PC-3 (cell line): ENCODE data around the gene ASPN. TPM values are rescaled to one million over a fixed set of nuclear protein-coding genes. Genes with fewer than 3 reads are reported as not detected.
A peak's percentile ranks its signal among the peaks of the same experiment; 100 is the strongest.

Experiments
- ATAC-seq: fragments of 200-7000 bp; cut with Tn5 transposase; 2 replicates; pipeline ENCODE4 v1.9.1; 2020; ENCODE audit warnings: mild to moderate bottlenecking, moderate library complexity
- BruUV-seq: library from RNA; stranded (reverse); fragments of 400-500 nt; replicated peaks from 2 replicates; lab custom pipeline; 2021; lab: Mats Ljungman, UMichigan
- CTCF ChIA-PET: fragments of 300-600 bp; sonication (Branson Sonifier 250); formaldehyde crosslinking; loops from one replicate; lab custom pipeline; 2022; ENCODE audit warnings: antibody characterized with exemption; lab: Charles Lee
- POLR2A ChIA-PET: fragments of 300-600 bp; sonication (Branson Sonifier 250); formaldehyde crosslinking; loops from one replicate; lab custom pipeline; 2022; ENCODE audit warnings: antibody characterized with exemption; ENCODE audit not compliant: unreplicated experiment; lab: Charles Lee
- DNase-seq: peaks from one replicate; pipeline ENCODE4 v3.0.0-alpha.2; 2015
- H2AFZ ChIP-seq: fragments of 300-600 bp; sonication (generic); 2 replicates; pipeline ENCODE4 v1.6.0; 2016; ENCODE audit warnings: antibody characterized with exemption, low read length
- H3F3A ChIP-seq: fragments of 300-600 bp; sonication (generic); one replicate; pipeline ENCODE4 v1.6.0; 2017; ENCODE audit warnings: antibody characterized with exemption, low read length, control low read depth, mild to moderate bottlenecking; ENCODE audit not compliant: unreplicated experiment
- H3K27ac ChIP-seq: fragments of 300-600 bp; sonication (generic); 2 replicates; pipeline ENCODE4 v1.5.1; 2016; ENCODE audit warnings: mild to moderate bottlenecking, low read length
- H3K27me3 ChIP-seq: fragments of 300-600 bp; sonication (generic); 2 replicates; pipeline ENCODE4 v1.6.1; 2016; ENCODE audit warnings: low read length, mixed read lengths
- H3K36me3 ChIP-seq: fragments of 300-600 bp; sonication (generic); 2 replicates; pipeline ENCODE4 v1.6.1; 2016; ENCODE audit warnings: low read depth, mixed run types, low read length, mixed read lengths
- H3K4me1 ChIP-seq: fragments of 300-600 bp; sonication (generic); 2 replicates; pipeline ENCODE4 v1.5.1; 2016; ENCODE audit warnings: low read length; ENCODE audit not compliant: insufficient read depth
- H3K4me2 ChIP-seq: fragments of 300-600 bp; sonication (generic); 2 replicates; pipeline ENCODE4 v1.6.0; 2016; ENCODE audit warnings: low read length
- H3K4me3 ChIP-seq: fragments of 300-600 bp; sonication (generic); 2 replicates; pipeline ENCODE4 v1.5.1; 2016; ENCODE audit warnings: mild to moderate bottlenecking, low read length, mixed read lengths
- H3K79me2 ChIP-seq: fragments of 300-600 bp; sonication (generic); 2 replicates; pipeline ENCODE4 v1.6.1; 2017; ENCODE audit warnings: low read length, mixed read lengths
- H3K9ac ChIP-seq: fragments of 300-600 bp; sonication (generic); 2 replicates; pipeline ENCODE4 v1.6.0; 2016; ENCODE audit warnings: mild to moderate bottlenecking, low read length
- H3K9me2 ChIP-seq: fragments of 300-600 bp; sonication (generic); replicated peaks from 2 replicates; pipeline ENCODE4 v1.6.1; 2016; ENCODE audit warnings: mixed run types, low read length, mixed read lengths
- H3K9me3 ChIP-seq: fragments of 300-600 bp; sonication (generic); 2 replicates; pipeline ENCODE4 v1.6.1; 2016; ENCODE audit warnings: low read length, mixed read lengths
- H4K20me1 ChIP-seq: fragments of 300-600 bp; sonication (generic); 2 replicates; pipeline ENCODE4 v1.6.1; 2016; ENCODE audit warnings: low read length, mixed read lengths
- EZH2 ChIP-seq: fragments of 300-600 bp; sonication (generic); IDR thresholded peaks from one replicate; pipeline ENCODE4 v1.6.1; 2017; ENCODE audit warnings: antibody characterized with exemption, mild to moderate bottlenecking, low read length; ENCODE audit not compliant: unreplicated experiment
- EZH2phosphoT487 ChIP-seq: fragments of 300-600 bp; sonication (generic); IDR thresholded peaks from 2 replicates; pipeline ENCODE4 v1.6.1; 2018; ENCODE audit warnings: mild to moderate bottlenecking, antibody characterized with exemption, low read length, borderline replicate concordance
- intact Hi-C: fragments of 100-400 bp; cut with micrococcal nuclease; formaldehyde crosslinking; loops from 2 replicates; pipeline ENCODE4 v1.9.0; 2023
- total RNA-seq: library from RNA; depleted of rRNA; stranded (reverse); fragments of >200 nt; gene quantifications from 2 replicates; pipeline ENCODE4 v1.2.3, GENCODE V29; 2014
- TF ChIP-seq, protein P1 (sequence below): fragments of 300-600 bp; sonication (generic); conservative IDR thresholded peaks from 2 replicates; pipeline ENCODE4 v1.5.1; 2017; ENCODE audit warnings: antibody characterized with exemption, low read depth, mild to moderate bottlenecking, low read length

Gene ASPN
- total RNA-seq, 1 experiment from 2014 or later: not detected

GRCh38 chr9:92438900-92439526, 43.3 kb downstream of the ASPN start:
- Histone ChIP-seq H3K9ac (no peak overlapping the region), H3F3A (no peaks in the 10 kb centered on the region), H3K27ac (no peak overlapping the region), H3K4me3 (no peak overlapping the region), H3K36me3 (no peaks in the 10 kb centered on the region), H2AFZ (no peak overlapping the region), H4K20me1 (no peaks in the 10 kb centered on the region), H3K4me1 (peaks cover 8% of the 10 kb centered on the region), H3K9me3 (no peaks in the 10 kb centered on the region), H3K9me2 (no peaks in the 10 kb centered on the region), H3K27me3 (no peaks in the 10 kb centered on the region), H3K79me2 (no peaks in the 10 kb centered on the region), H3K4me2 (no peak overlapping the region)
- peak; percentile 24 for DNase-seq
- POLR2A ChIA-PET: interaction anchor here (0.7 kb wide), 1 partner anchor 16 kb away, joined by 3 read pairs; no protein-coding TSS in a partner anchor
- CTCF ChIA-PET: interaction anchor here (1.1 to 1.3 kb wide), 2 partner anchors 96 to 111 kb away, joined by 6 to 10 read pairs; no protein-coding TSS in a partner anchor
- no peak for TF ChIP-seq EZH2
- TF ChIP-seq, protein P1, sequence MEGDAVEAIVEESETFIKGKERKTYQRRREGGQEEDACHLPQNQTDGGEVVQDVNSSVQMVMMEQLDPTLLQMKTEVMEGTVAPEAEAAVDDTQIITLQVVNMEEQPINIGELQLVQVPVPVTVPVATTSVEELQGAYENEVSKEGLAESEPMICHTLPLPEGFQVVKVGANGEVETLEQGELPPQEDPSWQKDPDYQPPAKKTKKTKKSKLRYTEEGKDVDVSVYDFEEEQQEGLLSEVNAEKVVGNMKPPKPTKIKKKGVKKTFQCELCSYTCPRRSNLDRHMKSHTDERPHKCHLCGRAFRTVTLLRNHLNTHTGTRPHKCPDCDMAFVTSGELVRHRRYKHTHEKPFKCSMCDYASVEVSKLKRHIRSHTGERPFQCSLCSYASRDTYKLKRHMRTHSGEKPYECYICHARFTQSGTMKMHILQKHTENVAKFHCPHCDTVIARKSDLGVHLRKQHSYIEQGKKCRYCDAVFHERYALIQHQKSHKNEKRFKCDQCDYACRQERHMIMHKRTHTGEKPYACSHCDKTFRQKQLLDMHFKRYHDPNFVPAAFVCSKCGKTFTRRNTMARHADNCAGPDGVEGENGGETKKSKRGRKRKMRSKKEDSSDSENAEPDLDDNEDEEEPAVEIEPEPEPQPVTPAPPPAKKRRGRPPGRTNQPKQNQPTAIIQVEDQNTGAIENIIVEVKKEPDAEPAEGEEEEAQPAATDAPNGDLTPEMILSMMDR: 0 out of 2 replicates have a peak, but pooled peaks have one; percentile 16
- no peak for ATAC-seq
- intact Hi-C loops: loop anchor here (2.0 to 5.0 kb wide), 2 partner anchors 112 to 196 kb away; partner anchors contain the start of genes CENPP and NOL8
- no TSS peak for BruUV-seq

GRCh38 chr9:92435263-92435662, 47.0 kb downstream of the ASPN start:
- no peaks in the 10 kb centered on the region for H3K9me3 ChIP-seq
- no peak overlapping the region for H2AFZ ChIP-seq
- no peaks in the 10 kb centered on the region for H4K20me1 ChIP-seq
- TF ChIP-seq, protein P1: no peak
- no peak for TF ChIP-seq EZH2
- no peak for TF ChIP-seq EZH2phosphoT487
- no peaks in the 10 kb centered on the region for H3K27me3 ChIP-seq
- ChIA-PET CTCF (no interaction called here), POLR2A (no interaction called here)
- H3K9ac ChIP-seq: no peak overlapping the region
- no peaks in the 10 kb centered on the region for H3K79me2 ChIP-seq
- H3F3A ChIP-seq: no peaks in the 10 kb centered on the region
- no peak overlapping the region for H3K4me2 ChIP-seq
- no TSS peak for BruUV-seq
- no peaks in the 10 kb centered on the region for H3K9me2 ChIP-seq
- no peak for DNase-seq
- peaks cover 8% of the 10 kb centered on the region for H3K4me1 ChIP-seq
- ATAC-seq: no peak
- no peak overlapping the region for H3K27ac ChIP-seq
- H3K36me3 ChIP-seq: no peaks in the 10 kb centered on the region
- intact Hi-C loops: loop anchor here (5.0 kb wide), 1 partner anchor 108 kb away; the partner anchor contains the start of genes CENPP and NOL8
- no peak overlapping the region for H3K4me3 ChIP-seq

DNA sequence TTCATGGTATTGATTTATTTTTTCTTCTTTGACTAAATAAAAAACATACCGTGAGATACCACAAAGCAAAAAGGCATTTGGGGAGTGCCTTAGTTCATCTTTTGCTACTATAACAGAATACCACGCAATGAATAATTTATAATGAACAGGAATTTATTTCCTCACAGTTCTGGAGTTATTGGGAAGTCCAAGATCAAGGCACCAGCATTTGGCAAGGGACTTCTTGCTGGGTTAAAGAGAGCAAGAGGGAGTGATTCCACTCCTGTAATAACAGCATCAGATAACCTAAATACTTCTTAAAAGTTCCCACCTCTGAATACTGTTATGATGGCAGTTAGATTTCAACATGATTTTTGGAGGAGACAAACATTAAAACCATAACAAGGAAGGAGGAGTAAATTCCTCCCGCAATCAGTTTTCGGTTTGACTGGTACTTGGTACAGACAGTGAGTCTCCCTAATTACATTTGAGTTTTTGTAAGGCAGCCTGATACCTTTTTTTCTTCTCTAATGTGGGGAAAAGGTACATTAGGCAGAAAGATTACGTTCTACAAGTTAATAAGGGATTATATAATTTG, 49.2 kb downstream of the ASPN start:
- Histone ChIP-seq H3K4me1 (no peaks in the 10 kb centered on the region), H3K36me3 (no peaks in the 10 kb centered on the region), H3K79me2 (no peaks in the 10 kb centered on the region), H3K4me3 (no peak overlapping the region), H4K20me1 (no peaks in the 10 kb centered on the region), H3K27ac (no peak overlapping the region), H3K9me3 (no peaks in the 10 kb centered on the region), H3F3A (no peaks in the 10 kb centered on the region), H3K9ac (no peak overlapping the region), H3K4me2 (no peak overlapping the region), H2AFZ (no peak overlapping the region), H3K27me3 (no peaks in the 10 kb centered on the region), H3K9me2 (no peaks in the 10 kb centered on the region)
- intact Hi-C loops: no loop called here
- ATAC-seq: no peak
- ChIA-PET POLR2A (no interaction called here), CTCF (no interaction called here)
- DNase-seq: no peak
- no peak for TF ChIP-seq EZH2phosphoT487
- TF ChIP-seq, protein P1: no peak
- TF ChIP-seq EZH2: no peak
- no TSS peak for BruUV-seq
